Stimulated activated CD4-positive, alpha-beta T cell treated with anti-CD3 and anti-CD28 coated beads, Interleukin-1b, Interleukin-23, amount 100 ng/mL, for 1 hour (primary cell): Measurements from ENCODE around the gene PALM.
"Not testable (repeated sequence)": the region's sequence is repeated elsewhere in the genome, so short reads cannot be mapped to it uniquely, and the experiment has no call there.

Source experiments
- DNase-seq, 2 donors: peaks; one replicate each; pipeline ENCODE4 v3.0.0-alpha.2; 2020; ENCODE audit warnings: low read depth in 2 of 2

PALM gene

DNA sequence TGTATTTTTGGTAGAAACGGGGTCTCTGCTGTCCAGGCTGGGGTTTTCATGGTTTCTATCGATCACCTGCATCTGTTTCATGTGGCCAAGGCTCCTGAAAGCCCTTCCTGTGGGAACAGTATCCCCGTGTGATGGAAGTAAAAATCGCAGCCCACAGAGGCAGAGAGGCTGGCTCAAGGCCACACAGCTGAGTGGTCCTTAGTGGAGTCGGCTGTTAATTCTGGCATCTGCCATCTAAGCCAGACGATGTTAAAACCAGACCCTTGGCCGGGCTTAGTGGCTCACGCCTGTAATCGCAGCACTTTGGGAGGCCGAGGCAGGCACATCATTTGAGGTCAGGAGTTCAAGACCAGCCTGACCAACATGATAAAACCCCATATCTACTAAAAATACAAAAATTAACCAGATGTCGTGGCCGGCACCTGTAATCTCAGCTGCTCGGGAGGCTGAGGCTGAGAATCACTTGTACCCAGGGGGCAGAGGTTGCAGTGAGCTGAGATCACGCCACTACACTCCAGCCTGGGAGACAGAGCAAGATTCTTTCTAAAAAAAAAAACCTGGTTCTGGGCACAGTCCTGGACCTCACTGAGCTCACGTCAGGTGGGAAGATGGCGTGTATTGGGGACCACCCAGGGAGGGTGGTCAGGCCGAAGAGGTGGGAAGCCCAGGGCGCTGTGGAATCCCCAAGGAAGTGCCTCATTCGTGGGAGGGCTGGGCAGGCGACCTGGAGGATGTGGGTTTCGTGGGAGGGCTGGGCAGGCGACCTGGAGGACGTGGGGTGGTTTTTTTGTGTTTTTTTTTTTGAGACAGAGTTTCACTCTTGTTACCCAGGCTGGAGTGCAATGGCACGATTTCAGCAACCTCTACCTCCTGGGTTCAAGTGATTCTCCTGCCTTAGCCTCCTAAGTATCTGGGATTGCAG lies 23.7 kb downstream of the PALM start:
- DNase-seq: no peak

DNA sequence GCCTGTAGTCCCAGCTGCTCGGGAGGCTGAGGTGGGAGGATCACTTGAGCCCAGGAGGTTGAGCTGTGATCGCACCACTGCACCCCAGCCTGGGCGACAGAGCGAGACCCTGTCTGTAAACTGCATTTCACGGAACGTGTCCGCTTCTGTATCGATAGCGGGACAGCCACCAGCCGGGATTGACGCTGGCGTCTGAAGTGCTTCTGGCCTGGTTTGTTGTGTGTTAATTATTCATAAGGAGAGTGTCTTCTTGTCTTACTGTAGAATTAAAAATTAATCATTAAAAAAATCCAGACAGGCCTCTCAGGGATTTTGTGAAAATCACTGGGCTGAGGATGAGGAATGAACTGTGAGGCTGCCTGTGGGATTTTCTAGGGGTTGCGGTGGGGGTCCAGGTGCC lies 26.0 kb downstream of the PALM start:
- DNase-seq: no peak

DNA sequence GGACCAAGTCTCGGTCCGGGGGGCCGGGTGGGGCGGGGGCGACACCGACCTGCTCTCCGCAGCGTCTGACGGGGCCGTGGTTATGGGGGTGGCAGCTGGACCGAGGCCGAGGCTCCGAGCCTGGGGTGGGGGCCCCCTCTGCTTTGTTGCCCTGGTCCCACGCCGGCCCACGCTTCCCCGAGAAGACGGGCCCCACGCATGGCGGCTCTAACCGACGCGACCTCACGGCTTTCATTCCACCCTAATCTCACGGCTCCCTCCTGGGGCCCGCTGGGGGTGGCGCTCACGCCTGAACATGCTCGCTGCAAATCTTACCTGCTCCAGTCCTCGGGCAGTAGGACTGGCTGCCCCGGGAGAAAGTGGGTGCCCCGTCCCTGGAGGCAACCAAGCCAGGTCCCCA lies 27.4 kb downstream of the PALM start:
- no peak for DNase-seq

DNA sequence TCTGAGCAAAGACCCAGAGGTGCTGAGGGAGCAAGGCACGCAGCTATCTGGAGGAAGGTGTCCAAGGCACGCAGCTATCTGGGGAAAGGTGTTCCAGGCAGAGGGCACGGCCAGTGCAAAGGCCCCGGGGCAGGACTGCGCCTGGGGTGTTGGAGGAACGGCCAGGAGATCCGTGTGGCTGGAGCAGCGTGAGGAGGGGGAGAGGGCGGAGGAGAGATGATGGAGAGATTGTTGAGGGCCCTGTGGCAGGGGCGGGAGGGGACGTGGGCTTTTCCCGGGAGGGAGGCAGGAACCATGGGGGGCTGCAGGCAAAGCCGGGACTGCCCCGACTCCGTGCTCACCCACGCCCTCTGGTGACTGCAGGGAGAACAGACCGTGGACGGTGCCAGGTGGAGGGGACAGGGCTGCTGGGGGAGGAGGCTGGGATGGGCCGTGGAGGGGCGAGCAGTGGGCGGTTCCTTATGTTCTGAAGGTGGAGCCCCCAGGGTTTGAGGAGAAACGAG lies 28.9 kb downstream of the PALM start:
- peak; percentile 21 to 38 for DNase-seq

- DNase-seq: no peak
Observed at GRCh38 chr19:738509-739128, 29.9 kb downstream of the PALM start.

DNA sequence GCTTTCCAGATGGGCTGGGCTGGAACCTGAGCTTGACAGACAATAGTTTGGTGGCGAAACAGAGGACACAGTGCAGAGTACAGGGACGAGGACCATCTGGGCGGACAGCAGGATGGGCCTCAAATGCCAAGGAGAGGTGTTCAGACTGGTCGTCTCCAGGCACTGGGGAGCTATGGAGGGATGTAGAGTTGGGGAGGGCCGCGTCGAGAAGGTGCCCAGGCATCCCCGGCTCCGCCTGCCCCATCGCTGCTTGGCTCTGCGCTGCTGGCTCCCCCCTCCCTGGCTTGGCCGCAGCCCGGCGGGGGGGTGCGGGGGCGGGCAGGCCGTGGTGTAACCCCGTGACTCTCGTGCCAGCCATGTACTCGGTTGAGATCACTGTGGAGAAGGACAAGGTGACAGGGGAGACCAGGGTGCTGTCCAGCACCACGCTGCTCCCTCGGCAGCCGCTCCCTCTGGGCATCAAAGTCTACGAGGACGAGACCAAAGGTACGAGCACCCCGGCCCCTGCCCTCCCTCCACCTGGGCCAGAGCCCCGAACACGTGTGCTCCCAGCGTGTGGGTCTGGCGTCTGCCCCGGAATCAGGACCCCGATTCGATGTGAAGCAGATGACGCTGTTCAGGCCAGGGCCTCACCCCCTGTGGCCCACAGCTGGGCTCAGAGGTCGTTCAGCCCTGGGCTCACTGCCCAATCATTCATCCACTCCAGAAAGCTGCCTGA lies 31.4 kb downstream of the PALM start:
- no peak for DNase-seq

DNA sequence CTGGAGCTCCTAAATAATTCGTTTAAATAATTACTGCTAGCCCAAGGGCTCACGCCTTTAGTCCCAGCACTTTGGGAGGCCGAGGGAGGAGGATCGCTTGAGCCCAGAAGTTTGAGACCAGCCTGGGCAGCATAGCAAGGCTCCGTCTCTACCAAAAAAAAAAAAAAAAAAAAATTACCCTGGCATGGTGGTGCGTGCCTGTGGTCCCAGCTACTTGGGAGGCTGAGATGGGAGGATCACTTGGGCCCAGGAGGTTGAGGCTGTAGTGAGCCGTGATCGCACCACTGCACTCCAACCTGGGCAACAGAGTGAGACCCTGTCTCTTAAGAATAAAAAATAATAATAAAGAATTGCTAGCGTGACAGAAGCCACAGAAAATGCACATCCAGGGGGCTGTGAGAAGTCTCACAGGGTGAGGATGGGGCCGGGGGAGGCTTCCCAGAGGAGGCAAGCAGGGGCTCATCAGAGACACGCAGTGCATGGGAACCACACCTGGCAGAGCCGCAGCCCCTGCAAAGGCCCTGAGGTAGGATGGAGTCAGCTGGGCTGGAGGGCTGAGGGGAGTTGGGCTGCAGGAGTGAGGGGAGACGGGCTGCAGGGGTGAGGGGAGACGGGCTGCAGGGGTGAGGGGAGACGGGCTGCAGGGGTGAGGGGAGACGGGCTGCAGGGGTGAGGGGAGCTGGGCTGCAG lies 32.2 kb downstream of the PALM start:
- DNase-seq: not testable (repeated sequence)

- no peak for DNase-seq
Observed at GRCh38 chr19:741506-742131, 32.9 kb downstream of the PALM start.

DNA sequence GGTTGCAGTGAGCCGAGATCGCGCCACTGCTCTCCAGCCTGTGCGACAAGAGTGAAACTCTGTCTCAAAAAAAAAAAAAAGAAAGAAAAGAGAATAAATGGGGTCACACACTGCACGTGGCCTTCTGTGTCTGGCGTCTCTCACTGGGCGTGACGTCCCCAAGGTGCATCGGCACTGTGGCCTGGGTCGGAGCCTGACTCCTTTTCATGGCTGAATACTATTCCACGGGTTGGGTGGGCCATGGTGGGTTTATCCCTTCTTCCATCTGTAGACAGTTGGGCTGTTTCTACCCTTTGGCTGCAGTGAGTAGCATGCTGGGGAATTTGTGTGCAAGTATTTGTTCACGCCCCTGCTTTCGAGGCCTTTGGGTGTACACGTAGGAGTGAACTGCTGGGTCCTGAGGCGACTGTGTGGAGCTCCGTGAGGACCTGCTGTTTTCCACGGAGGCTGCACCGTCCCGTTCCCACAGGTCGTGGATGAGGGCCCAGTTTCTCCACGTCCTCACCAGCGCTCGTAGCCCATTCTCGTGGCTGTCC lies 33.9 kb downstream of the PALM start:
- no peak for DNase-seq

DNA sequence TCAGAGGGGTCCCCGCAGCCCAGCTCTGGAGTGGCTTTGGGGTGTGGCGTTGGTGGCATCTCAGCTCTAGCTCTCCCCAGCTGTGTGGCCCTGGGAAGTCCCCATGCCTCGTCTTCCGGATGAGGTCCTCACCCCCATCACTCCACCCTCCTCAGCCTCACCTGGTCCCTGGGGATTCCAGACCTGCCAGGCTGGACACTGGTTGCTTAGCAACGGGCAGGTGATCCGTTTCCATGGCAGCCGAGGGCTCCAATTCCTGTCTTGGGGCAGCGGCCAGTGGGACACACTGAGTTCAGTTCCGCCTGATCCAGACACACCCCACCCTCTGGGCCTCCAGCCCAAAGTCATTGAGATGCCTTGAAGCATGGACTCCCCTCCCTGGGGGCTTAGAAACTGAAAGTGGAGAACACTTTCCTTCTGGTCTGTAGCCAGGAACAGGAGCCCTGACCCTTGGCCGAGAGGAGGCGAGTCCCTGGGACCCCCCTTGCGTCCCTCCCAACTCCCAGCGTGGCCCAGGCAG lies 34.5 kb downstream of the PALM start:
- no peak for DNase-seq

DNA sequence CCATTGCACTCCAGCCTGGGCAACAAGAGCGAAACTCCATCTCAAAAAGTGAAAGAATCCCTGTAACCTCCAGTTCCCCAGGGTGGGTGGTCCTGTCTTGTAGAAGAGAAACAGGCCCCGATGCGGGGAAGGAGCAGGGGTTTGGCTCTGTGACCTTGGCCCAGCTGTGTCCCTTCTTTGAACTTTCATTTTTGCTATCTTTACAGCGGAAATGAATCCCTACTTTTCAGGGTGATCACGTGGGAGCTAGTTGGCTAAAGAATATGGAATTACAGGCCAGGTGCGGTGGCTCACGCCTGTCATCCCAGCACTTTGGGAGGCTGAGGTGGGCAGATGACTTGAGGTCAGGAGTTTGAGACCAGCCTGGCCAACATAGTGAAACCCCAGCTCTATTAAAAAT lies 36.4 kb downstream of the PALM start:
- not testable (repeated sequence) for DNase-seq

GRCh38 chr19:746208-746819 lies 37.6 kb downstream of the PALM start:
- DNase-seq: no peak

- no peak for DNase-seq
Observed at GRCh38 chr19:746956-747355, 38.2 kb downstream of the PALM start.

- no peak for DNase-seq
Observed at GRCh38 chr19:747432-748273, 38.9 kb downstream of the PALM start.

GRCh38 chr19:748274-748598 lies 39.5 kb downstream of the PALM start:
- DNase-seq: no peak

- DNase-seq: no peak
Observed at GRCh38 chr19:749811-750210, 41.1 kb downstream of the PALM start.

DNA sequence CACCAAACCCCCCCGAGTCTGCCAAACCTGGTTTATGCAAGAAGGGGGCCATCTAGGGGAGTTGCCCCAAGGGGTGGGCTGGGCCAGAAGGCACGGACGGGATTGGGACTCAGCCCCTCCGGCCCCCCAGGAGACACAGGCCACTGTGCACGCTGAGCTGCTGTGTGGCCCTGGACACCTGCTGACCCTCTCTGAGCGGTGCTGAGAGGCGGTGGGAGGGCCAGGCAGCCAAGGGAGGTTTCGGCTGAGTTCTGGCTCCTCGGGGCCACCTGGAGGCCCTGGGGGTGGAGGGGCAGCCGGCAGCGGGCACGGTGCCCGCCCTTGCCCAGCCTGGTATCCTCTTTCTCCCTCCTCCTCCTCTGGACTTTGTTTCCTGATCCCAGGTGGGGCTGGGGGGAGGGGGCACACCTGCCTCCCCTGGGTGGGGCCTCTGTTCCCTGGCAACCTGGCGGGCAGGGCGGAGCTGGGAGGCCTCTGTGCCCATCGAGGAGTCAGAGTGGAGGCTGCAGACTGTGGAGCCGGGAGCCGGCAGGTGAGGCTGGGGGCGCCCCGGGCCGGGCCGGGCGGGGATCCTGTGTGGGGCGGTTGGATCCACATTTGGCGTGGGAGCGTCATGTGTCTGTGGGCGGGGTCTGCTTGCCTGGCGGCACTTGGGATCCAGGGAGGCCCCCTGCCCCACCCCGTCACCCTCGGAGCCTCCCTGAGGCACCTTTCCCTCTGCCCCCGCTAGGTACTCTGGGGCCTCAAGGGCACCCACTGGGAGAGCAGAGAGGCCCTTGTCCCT lies 42.1 kb downstream of the PALM start, which contains the start of gene MISP:
MISP (plus strand) TSS at position 473 of the 784 bp plus-strand sequence. CDS start 5,835 bp downstream, outside the sequence.
- DNase-seq: no peak

DNA sequence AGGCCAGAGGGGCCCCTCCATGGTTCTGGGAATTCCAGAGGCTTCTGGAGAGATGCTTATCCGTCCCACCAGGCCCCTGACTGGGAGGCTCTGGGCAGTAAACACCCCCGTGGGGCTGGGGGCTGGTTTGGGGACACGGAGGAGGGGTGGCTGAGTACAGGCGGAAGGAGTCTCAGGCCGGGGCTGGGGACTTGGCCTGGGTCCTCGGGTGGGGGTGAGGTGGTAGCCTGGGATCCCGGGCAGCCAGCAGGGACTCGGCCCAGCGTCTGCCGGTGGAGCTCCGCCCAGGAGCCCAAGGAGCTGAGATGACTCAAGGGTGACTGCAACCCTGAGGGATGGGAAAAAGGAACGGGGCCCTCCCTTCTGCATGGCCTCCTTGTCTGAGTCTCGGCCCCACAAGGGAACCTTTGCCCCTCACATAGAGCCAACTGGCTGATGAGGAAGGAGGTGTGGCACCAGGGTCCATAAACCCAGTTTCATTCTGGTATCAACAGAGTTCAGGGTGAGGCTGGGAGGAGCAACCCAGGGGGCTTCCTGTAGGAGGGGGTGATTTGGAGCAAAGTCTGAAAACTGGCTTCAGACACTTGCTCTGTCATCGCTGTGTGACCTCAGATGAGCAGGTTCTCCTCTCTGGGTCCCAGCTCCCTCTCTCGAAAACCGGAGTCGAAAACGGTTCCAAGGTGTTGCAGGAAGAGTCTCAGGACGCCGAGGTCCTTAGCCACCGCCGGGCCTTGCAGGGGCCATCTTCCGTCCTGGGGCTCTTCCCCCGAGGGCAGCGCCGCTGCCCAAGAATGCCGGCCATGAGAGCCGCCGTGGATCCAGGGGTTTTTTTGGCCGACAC lies 43.0 kb downstream of the PALM start:
- DNase-seq: no peak
